ENCODE measurements around the gene CD72.
"Not testable (repeated sequence)": the region's sequence is repeated elsewhere in the genome, so short reads cannot be mapped to it uniquely, and the experiment has no call there.

CD72 gene

DNA sequence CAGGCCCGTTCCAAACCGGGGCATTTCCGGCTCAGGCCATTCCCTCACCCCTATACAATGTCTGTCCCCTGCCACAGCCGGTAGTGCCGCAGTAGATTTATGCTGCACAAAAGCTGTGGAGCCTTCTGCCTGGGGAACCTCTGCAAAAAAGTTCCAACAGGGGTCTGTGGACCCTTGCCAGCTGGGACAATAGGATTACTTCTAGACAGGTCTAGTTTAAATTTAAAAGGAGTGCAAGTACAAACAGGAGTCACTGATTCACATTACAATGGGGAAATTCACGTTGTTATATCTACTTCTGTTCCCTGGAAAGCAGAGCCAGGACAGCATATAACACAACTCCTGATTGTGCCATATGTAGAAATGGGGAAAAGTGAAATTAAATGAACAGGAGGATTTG, 34.7 kb downstream of the CD72 start:
- not testable (repeated sequence) for DNase-seq

DNA sequence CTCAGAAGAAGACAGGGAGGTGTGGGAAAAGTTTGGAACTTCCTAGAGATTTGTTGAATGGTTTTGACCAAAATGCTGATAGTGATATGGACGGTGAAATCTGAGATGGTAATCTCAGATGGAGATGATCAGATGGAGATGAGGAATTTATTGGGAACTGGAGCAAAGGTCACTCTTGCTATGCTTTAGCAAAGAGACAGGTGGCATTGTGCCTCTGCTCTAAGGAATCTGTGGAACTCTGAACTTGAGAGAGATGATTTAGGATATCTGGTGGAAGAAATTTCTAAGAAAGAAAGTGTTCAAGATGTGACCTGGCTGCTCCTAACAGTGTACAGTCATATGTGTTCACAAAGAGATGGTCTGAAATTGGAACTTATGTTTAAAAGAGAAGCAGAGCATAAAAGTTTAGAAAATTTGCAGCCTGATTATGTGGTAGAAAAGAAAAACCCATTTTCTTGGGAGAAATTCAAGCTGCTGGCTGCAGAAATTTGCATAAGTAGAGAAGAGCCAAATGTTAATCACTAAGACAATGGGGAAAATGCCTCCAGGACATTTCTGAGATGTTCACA, 38.5 kb downstream of the CD72 start:
- DNase-seq = not testable (repeated sequence)

DNA sequence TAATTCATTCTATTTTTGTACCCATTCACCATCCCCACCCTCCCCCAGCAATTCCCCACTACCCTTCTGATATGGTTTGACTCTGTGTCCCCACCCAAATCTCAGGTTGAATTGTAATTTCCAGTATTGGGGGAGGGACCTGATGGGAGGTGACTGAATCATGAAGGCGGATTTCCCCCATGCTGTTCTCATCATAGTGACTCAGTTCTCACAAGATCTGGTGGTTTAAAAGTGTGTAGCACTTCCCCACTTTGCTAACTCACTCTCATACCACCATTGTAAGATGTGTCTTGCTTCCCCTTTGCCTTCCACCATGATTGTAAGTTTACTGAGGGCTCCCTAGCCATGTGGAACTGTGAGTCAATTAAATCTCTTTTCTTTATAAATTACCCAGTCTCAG, 39.1 kb downstream of the CD72 start:
- DNase-seq = no peak

DNA sequence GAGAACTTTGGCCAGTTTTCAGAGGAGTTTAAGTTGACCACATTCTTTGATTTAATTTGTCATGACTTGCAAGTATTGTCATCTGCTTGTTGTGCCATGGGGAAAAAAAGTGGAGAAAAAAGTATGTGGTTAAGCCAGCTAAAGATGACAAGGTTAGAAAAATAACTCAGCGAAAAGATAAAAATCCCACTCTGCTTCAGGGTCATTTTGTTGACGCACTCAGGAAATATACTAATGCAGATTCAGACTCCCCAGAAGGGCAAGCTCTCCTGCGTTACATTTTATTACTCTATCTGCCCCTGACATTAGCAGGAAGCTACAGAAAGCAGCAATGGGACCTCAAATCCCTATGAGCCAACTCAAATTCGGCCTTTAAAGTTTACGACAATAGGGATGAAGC, 40.7 kb downstream of the CD72 start:
- DNase-seq = no peak

DNA sequence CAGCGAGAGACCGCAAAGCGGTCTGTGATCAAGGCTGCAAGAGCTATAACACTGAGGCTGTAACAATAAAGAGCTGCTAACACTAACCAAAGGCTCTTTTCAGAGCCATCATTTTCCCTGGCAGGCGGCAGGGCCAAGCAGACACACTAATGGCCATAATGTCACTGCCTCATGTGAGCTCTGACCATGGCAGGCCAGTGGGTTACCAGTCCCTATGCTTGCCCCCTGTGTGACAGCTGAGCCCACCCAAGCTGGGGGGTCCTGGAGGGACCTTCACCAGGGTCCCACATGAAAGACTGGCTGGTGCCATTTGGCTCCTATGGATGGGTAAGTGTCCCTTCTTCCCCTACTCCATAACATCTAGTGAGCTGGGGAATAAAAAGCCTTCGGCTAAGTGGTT, 42.7 kb downstream of the CD72 start:
- DNase-seq = no peak

DNA sequence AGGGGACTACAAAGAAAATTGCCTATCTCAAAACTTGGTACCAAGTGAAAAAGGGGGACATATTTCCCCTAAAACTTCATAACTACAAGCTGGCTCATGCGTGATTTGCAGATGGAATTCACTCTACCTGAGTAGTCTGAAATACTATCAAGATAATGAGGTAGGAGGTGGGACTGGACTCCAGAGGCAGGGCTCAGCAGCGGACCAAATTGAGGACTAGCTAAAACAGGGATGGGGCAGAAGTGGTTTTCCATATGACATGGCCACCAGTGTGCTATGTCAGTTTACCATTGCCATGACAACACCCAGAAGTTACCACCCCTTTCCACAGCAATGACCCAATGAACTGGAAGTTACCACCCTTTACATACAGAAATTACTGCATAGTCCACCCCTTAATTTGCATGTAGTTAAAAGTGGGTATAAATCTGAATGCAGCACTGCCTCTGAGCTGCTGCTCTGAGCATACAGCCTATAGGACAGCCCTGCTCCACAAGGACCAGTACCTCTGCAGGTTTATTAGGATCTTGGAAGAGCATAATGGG, 43.6 kb downstream of the CD72 start:
- DNase-seq = no peak

DNA sequence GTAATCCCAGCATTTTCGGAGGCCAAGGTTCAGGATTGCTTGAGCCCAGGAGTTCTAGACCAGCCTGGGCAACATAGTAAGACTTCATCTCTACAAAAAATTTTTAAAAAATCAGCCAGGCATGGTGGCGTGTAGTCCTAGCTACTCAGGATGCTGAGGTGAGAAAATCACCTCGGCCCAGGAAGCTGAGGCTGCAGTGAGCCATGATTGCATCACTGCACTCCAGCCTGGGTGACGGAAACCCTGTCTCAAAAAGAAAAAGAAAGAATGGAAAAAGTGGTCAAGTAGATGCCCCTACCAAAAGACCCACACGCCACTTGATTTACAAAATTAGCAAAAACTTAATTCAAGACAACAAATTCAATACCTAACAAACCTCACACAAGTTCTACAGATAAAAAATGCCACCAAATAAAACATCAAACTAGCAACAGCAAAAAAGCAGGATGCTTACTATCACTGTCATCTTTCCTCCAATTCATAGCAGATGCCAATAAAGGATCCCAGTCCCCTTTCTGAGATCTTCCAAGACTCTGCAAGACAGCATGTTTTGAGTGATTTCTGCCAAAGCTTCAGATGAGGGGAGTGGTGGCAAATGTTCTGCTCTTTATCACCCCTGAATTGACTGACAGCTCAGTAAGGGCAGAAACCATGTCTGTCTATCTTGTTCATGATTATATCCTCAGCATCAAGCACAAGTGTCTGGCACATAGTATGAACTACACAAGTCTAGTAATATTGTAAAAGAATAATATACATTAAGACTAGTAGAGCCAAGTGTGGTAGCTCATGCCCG, 47.3 kb downstream of the CD72 start:
- DNase-seq = no peak

DNA sequence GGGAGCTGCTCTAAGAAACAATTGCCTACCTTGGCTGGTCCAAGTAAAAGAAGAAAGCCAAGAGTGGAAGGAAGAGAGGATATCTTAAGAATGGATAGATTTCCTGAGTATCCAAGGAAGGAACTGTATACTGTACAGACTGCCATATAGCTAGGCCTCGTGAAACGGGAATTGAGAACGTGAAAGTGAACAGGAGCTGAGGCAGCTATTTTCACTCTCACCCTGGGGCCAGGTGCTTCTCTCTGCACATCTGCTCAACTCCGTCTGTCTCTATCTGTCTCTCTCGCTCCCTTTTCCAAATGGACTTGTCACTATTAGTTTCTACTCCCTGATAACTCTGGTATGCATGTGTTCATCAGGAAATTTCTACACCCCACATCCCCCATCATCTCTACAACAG, 49.0 kb downstream of the CD72 start:
- DNase-seq = no peak

DNA sequence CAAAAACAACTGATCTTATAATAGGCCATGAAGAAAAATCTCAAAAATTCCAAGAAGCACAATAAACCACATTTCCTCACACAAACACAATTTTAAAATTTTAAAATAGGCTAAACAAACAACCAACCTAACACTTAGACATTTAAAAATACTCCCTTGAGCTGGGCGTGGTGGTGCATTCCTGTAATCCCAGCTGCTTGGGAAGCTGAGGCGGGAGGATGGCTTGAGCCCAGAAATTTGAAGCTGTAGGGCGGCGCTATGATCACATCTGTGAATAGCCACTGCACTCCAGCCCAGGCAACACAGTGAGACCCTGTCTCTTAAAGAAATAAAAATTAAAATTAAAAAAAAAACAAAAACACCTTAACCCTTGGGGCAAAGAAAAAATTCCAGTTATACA, 50.0 kb downstream of the CD72 start:
- DNase-seq = no peak

DNA sequence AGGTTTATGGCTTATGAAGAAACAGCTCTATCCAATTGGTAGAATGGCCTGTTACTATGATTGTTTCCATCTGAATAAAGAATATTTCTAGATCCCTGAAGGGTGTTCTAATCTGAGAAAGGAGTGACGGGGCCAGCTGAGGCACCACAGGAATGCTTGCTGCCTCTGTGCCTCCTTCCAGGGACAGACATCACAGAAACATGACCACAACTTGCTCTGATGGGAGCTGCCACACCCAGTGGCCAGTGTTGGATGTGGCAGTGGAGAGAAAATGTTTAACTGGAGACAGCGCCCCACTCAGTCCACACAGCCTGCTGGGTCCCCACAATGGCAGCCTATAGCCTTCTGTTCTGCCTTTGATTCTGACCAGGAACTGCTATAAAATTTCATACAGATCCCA, 51.8 kb downstream of the CD72 start:
- DNase-seq = no peak

DNA sequence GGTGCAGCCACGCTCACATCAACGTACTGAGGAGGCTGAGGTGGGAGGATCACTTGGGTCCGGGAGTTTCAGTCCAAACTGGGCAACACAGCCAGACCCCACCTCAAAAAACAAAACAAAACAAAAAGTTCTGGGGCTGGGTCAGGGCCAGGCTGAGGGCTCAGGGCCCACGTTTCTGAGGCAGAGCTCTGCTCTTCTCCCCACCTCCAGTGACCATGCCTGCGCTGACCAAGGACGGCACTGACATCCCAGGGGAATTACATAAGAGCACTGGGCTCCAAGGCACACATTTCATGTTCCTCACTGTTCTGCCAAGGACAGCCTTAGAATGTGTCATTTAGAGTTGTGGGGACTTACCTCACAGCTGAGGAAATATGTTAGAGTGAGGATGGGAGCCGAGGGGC, 53.6 kb downstream of the CD72 start:
- no peak for DNase-seq

DNA sequence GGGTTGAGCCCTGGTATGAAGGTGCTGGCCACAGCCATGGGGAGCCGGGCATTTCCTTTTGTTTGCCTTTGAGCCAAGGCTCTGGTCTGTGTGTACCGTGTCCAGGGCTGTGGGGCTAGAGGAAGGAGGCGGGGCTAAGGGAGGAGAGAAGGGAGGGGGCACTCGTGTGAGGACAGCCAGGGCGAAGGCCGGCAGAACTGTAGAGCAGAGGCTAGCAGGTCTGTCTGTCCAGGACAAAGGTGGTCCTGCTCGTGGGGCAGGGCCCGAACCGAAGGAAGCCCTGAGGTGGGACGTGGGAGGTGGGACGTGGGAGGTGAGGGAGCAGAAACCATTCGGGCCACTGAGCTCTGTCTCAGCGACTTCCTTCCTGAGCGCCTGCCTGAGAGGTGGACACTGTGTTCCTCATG, 54.4 kb downstream of the CD72 start:
- DNase-seq = no peak

DNA sequence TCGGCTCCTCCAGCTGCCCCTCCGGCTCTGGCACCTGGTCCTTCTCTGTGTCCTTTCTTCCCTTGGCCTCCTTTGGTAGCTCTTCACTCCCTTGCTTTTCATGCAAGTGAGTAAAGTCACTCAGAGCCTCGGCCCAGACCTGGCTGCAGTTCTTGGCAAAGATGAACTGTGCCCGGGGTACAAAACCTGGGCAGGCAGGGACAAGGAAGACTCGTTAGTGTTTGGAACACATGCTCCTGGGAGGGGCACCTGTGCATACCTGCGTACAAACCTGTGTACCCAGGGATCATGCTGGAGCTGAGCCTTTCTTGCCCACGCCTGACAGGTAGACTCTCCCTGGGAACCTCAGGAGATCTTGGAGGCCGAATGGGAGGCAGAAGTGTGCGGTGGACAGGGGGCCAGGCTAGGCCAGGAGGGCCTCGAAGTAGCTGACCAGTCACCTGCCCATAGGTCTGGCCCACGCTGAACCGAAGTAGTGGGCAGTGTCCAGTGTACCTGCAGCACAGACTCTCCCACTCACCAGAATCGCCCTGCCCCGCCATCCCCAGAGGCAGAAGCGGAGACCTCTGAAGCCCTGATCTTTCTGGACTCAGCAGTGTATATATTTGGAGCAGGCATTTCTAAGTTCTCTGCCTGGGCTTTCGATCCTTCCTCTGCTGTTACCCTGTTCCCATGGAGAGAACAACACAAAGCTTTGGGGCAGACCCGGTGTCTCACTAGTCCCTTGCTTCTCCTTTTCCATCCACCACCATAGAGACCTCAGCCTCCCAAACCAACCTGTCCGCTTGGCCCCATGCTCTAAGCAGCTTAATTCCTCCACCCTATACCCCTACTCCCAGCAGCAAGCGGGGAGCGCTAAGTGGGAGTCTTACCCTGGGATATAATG, 55.1 kb downstream of the CD72 start:
- no peak for DNase-seq

DNA sequence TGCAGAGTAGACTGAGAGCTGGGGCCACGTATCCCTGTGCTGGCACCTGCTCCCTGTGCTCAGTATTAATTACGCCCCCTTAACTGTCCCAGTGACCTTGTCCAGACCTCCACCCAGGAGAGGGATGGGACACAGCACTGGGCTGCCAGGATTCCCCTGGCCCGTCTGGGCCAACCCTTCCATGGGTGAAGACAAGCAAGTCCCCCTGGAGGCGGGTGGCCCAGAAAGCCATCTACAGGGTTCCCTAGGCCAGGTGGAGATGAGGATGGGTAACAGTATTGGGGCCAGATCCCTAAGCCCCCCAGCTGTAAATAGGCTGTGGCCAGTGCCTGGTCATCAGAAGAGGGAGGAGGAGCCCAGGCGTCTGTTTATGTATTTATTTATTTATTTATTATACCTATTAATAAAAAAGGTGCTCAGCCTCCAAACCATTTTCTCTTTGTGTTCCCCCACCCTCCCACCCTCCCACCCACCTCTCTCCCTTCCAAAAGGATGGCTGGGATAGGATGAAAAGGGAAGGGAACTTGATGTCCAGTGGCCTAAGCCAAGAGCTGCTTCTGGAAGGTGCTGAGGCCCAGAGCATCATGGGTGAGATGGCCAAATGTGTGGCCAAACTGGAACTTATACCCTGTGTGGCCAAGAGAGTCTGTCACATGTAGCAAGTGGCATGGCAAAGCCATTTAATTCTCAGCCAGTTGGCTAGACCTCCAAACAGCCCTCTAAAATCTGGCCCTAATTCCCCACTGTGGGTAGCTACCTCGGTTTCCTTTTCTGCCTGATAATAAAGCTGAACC, 56.5 kb downstream of the CD72 start:
- DNase-seq = no peak

DNA sequence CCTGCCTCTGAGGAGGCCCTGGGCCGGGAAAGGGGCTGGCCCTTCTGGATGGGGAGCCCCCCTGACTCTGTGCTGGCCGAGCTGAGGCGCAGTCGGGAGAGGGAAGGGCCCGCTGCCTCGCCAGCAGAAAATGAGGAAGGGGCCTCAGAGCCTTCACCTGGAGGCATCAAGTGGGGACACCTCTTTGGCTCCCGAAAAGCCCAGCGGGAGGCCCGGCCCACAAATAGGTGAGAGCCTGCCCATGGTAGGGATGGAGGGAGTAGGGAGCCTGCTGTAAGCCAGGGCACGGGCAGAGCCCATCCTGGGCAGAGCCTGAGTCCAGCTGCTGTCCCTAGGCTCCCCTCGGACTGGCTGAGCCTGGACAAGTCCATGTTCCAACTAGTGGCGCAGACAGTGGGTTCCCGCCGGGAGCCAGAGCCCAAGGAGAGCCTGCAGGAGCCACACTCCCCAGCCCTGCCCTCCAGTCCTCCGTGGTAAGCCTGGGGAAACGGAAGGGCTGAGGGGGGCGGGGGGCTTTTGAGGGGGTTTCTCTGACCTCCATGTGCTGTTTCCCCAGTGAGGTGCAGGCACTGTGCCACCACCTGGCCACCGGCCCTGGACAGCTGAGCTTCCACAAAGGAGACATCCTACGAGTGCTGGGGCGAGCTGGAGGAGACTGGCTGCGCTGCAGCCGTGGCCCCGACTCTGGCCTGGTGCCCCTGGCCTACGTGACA, 57.4 kb downstream of the CD72 start:
- DNase-seq = no peak

All from midbrain (tissue), 1 donor.